OCI-LY1 (cell line): ENCODE measurements around the gene SLC2A9.

Source experiments
- H2AFZ ChIP-seq: fragments of 200-600 bp; sonication (generic), shearing (Covaris generic); 2 replicates; pipeline ENCODE4 v1.6.0; 2014; ENCODE audit warnings: antibody characterized with exemption, mild to moderate bottlenecking, low read length
- H3F3A ChIP-seq: fragments of 200-600 bp; sonication (generic), shearing (Covaris generic); 2 replicates; pipeline ENCODE4 v1.6.0; 2014; ENCODE audit warnings: mild to moderate bottlenecking, antibody characterized with exemption, low read length, moderate library complexity; ENCODE audit not compliant: insufficient read depth
- H3K27ac ChIP-seq: fragments of 200-600 bp; sonication (generic); 2 replicates; pipeline ENCODE4 v1.5.1; 2014; ENCODE audit warnings: low read length, mixed run types, mild to moderate bottlenecking, low read depth; ENCODE audit not compliant: poor library complexity, severe bottlenecking
- H3K27me3 ChIP-seq: fragments of 200-600 bp; sonication (generic); 2 replicates; pipeline ENCODE4 v1.6.0; 2014; ENCODE audit warnings: antibody characterized with exemption, mild to moderate bottlenecking, low read length, moderate library complexity; ENCODE audit not compliant: insufficient read depth
- H3K36me3 ChIP-seq: fragments of 200-600 bp; sonication (generic); 2 replicates; pipeline ENCODE4 v1.6.1; 2014; ENCODE audit warnings: mild to moderate bottlenecking, antibody characterized with exemption, low read length, moderate library complexity, mixed read lengths; ENCODE audit not compliant: insufficient read depth
- H3K4me1 ChIP-seq: fragments of 200-600 bp; sonication (generic); 2 replicates; pipeline ENCODE4 v1.5.1; 2014; ENCODE audit warnings: mild to moderate bottlenecking, low read length, moderate library complexity; ENCODE audit not compliant: insufficient read depth, severe bottlenecking
- H3K4me2 ChIP-seq: fragments of 200-600 bp; sonication (generic), shearing (Covaris generic); 2 replicates; pipeline ENCODE4 v1.6.1; 2014; ENCODE audit warnings: low read length
- H3K4me3 ChIP-seq: fragments of 200-600 bp; sonication (generic); 2 replicates; pipeline ENCODE4 v1.5.1; 2014; ENCODE audit warnings: low read length, low read depth, mild to moderate bottlenecking, mixed read lengths; ENCODE audit not compliant: poor library complexity, severe bottlenecking
- H3K79me2 ChIP-seq: fragments of 200-600 bp; shearing (Covaris generic); 2 replicates; pipeline ENCODE4 v1.6.1; 2016; ENCODE audit warnings: mixed run types, low read length, mixed read lengths; ENCODE audit not compliant: insufficient read depth
- H3K9ac ChIP-seq: fragments of 200-600 bp; sonication (generic), shearing (Covaris generic); 2 replicates; pipeline ENCODE4 v1.6.1; 2014; ENCODE audit warnings: mild to moderate bottlenecking, low read length, mixed read lengths
- H3K9me2 ChIP-seq: fragments of 200-600 bp; sonication (generic), shearing (Covaris generic); 2 replicates; pipeline ENCODE4 v1.6.1; 2014; ENCODE audit warnings: low read depth, mild to moderate bottlenecking, low read length, mixed read lengths
- H3K9me3 ChIP-seq: fragments of 200-600 bp; shearing (Covaris generic); 2 replicates; pipeline ENCODE4 v1.6.1; 2014; ENCODE audit warnings: low read length, mixed read lengths
- H4K20me1 ChIP-seq: fragments of 200-600 bp; sonication (generic), shearing (Covaris generic); 2 replicates; pipeline ENCODE4 v1.6.0; 2016; ENCODE audit warnings: mild to moderate bottlenecking, low read length; ENCODE audit not compliant: insufficient read depth
- EZH2 ChIP-seq: fragments of 200-600 bp; sonication (generic), shearing (Covaris generic); IDR thresholded peaks from 2 replicates; pipeline ENCODE4 v1.8.0; 2017; ENCODE audit warnings: borderline replicate concordance, mixed run types, mild to moderate bottlenecking, antibody characterized with exemption, low read length, moderate library complexity, mixed read lengths
- TF ChIP-seq, protein P1 (sequence below): fragments of 200-600 bp; sonication (generic), shearing (Covaris generic); IDR thresholded peaks from 2 replicates; pipeline ENCODE4 v1.5.1; 2017; ENCODE audit warnings: mild to moderate bottlenecking, antibody characterized with exemption, low read length, moderate library complexity, mixed read lengths

SLC2A9 gene

DNA sequence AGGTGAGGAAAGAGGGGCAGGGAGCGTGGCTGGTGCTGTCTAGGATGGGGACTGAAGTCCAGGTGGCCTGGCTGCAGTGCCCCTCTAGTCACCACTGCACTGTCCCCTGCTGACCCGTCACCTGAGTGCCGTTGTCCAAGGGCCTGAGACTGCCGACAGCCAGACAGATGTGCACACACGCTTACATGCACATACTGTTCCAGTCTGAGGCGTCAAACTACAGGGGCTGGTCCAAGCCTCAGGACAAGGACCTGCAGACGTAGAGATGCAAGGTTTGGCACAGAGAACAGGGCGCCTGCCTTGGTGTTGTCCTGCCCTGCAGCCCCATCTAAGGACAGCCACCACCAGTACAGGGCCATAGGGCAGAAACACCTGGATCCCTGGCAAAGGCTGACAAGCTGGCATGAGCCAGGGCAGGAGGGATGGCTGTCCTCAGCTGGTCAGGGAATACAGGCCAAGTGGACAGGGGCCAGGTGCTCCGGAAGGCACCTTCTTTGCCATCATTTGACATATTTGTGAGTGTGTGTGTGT, 1.7 kb downstream of the SLC2A9 start:
- Histone ChIP-seq H3K4me3 (peak overlapping the region; percentile 60), H3K27ac (no peak overlapping the region), H2AFZ (no peak overlapping the region)

GRCh38 chr4:10018818-10019461, 2.4 kb downstream of the SLC2A9 start:
- peak overlapping the region; percentile 85 for H3K4me2 ChIP-seq
- TF ChIP-seq, protein P1, sequence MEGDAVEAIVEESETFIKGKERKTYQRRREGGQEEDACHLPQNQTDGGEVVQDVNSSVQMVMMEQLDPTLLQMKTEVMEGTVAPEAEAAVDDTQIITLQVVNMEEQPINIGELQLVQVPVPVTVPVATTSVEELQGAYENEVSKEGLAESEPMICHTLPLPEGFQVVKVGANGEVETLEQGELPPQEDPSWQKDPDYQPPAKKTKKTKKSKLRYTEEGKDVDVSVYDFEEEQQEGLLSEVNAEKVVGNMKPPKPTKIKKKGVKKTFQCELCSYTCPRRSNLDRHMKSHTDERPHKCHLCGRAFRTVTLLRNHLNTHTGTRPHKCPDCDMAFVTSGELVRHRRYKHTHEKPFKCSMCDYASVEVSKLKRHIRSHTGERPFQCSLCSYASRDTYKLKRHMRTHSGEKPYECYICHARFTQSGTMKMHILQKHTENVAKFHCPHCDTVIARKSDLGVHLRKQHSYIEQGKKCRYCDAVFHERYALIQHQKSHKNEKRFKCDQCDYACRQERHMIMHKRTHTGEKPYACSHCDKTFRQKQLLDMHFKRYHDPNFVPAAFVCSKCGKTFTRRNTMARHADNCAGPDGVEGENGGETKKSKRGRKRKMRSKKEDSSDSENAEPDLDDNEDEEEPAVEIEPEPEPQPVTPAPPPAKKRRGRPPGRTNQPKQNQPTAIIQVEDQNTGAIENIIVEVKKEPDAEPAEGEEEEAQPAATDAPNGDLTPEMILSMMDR, result peak; percentile 91
- no peak for TF ChIP-seq EZH2
- H3K4me1 ChIP-seq, result peaks cover 6% of the 10 kb centered on the region

More for the DNA sequence above, 1.7 kb downstream of the SLC2A9 start:
- Histone ChIP-seq H3K9me2 (no peaks in the 10 kb centered on the region), H3K27me3 (no peaks in the 10 kb centered on the region), H3F3A (no peaks in the 10 kb centered on the region), H3K4me2 (peak overlapping the region; percentile 85), H3K9me3 (no peaks in the 10 kb centered on the region), H3K36me3 (no peaks in the 10 kb centered on the region), H3K9ac (peak overlapping the region; percentile 55; the same call in 1 of the 2 replicates), H3K79me2 (no peaks in the 10 kb centered on the region), H3K4me1 (peaks cover 6% of the 10 kb centered on the region), H4K20me1 (no peaks in the 10 kb centered on the region)
- TF ChIP-seq EZH2, result no peak
- TF ChIP-seq, protein P1, result no peak

GRCh38 chr4:10017037-10017893, 4.0 kb downstream of the SLC2A9 start:
- Histone ChIP-seq H3K79me2 (no peaks in the 10 kb centered on the region), H3K4me3 (no peak overlapping the region), H3K36me3 (no peaks in the 10 kb centered on the region), H4K20me1 (no peaks in the 10 kb centered on the region), H3K27ac (no peak overlapping the region), H3K4me1 (peaks cover 6% of the 10 kb centered on the region), H3K4me2 (no peak overlapping the region), H3K27me3 (no peaks in the 10 kb centered on the region), H3K9me3 (no peaks in the 10 kb centered on the region), H3K9me2 (no peaks in the 10 kb centered on the region), H2AFZ (no peak overlapping the region), H3K9ac (no peak overlapping the region), H3F3A (no peaks in the 10 kb centered on the region)
- TF ChIP-seq, protein P1, result no peak
- TF ChIP-seq EZH2, result no peak

More at GRCh38 chr4:10018818-10019461, 2.4 kb downstream of the SLC2A9 start:
- Histone ChIP-seq H3K4me3 (peak overlapping the region; percentile 60), H3K36me3 (no peaks in the 10 kb centered on the region), H3K79me2 (no peaks in the 10 kb centered on the region), H3K27me3 (no peaks in the 10 kb centered on the region), H2AFZ (no peak overlapping the region), H3K9ac (peak overlapping the region; percentile 55; the same call in 1 of the 2 replicates), H3K9me2 (no peaks in the 10 kb centered on the region), H4K20me1 (no peaks in the 10 kb centered on the region), H3K27ac (no peak overlapping the region), H3F3A (no peaks in the 10 kb centered on the region), H3K9me3 (no peaks in the 10 kb centered on the region)
